Osteoblast (primary cell): ENCODE results near the gene CPNE4. TPM values are rescaled to one million over a fixed set of nuclear protein-coding genes. Genes with fewer than 3 reads are reported as not detected.

ENCODE experiments used
- DNase-seq: peaks from one replicate; pipeline ENCODE4 v3.0.0; 2011; ENCODE audit warnings: low spot score, mixed read lengths; ENCODE audit not compliant: insufficient read length; ENCODE audit errors: missing footprints
- H2AFZ ChIP-seq: 2 replicates; pipeline ENCODE4 v1.6.0; 2011; ENCODE audit warnings: mild to moderate bottlenecking, low read length
- H3K27ac ChIP-seq: 2 replicates; pipeline ENCODE4 v1.5.1; 2011; ENCODE audit warnings: mild to moderate bottlenecking, low read depth, low read length, moderate library complexity
- H3K27me3 ChIP-seq: 2 replicates; pipeline ENCODE4 v1.6.0; 2012; ENCODE audit warnings: mild to moderate bottlenecking, control low read depth, inconsistent platforms, low read length, moderate library complexity; ENCODE audit not compliant: insufficient read depth
- H3K36me3 ChIP-seq: 2 replicates; pipeline ENCODE4 v1.5.1; 2011; ENCODE audit warnings: mild to moderate bottlenecking, low read length, control low read depth, moderate library complexity; ENCODE audit not compliant: insufficient read depth
- H3K4me1 ChIP-seq: 2 replicates; pipeline ENCODE4 v1.5.1; 2011; ENCODE audit warnings: mild to moderate bottlenecking, low read length, control low read depth, moderate library complexity; ENCODE audit not compliant: insufficient read depth
- H3K4me2 ChIP-seq: 2 replicates; pipeline ENCODE4 v1.6.0; 2011; ENCODE audit warnings: mild to moderate bottlenecking, low read length; ENCODE audit not compliant: insufficient read depth
- H3K4me3 ChIP-seq: fragments of 200-600 bp; sonication (generic); 3 replicates; pipeline ENCODE4 v1.5.1; 2012; ENCODE audit warnings: mild to moderate bottlenecking, low read length, inconsistent platforms; ENCODE audit not compliant: insufficient read depth
- H3K79me2 ChIP-seq: 2 replicates; pipeline ENCODE4 v1.6.0; 2012; ENCODE audit warnings: mild to moderate bottlenecking, low read length, control low read depth, inconsistent platforms; ENCODE audit not compliant: insufficient read depth
- H3K9me3 ChIP-seq: 2 replicates; pipeline ENCODE4 v1.5.1; 2011; ENCODE audit warnings: low read depth, low read length, control low read depth
- H4K20me1 ChIP-seq: 2 replicates; pipeline ENCODE4 v1.6.0; 2012; ENCODE audit warnings: mild to moderate bottlenecking, low read length, control low read depth; ENCODE audit not compliant: insufficient read depth
- CTCF ChIP-seq: IDR thresholded peaks from 2 replicates; pipeline ENCODE4 v1.5.1; 2011; ENCODE audit warnings: mild to moderate bottlenecking, low read depth, low read length, moderate library complexity; ENCODE audit errors: extremely low read depth
- total RNA-seq: library from RNA; depleted of rRNA; stranded (reverse); fragments of >200 nt; gene quantifications from 2 replicates; pipeline ENCODE4 v1.2.3, GENCODE V29; 2012

The CPNE4 gene
- total RNA-seq, 1 donor: not detected

GRCh38 chr3:131530388-131530787 lies 504.4 kb downstream of the CPNE4 start:
- Histone ChIP-seq H3K9me3 (no peaks in the 10 kb centered on the region), H3K36me3 (no peaks in the 10 kb centered on the region), H3K27ac (no peak overlapping the region), H2AFZ (no peak overlapping the region), H3K27me3 (peaks cover 7% of the 10 kb centered on the region), H3K4me2 (no peak overlapping the region), H3K79me2 (no peaks in the 10 kb centered on the region), H3K4me1 (no peaks in the 10 kb centered on the region), H3K4me3 (no peak overlapping the region), H4K20me1 (no peaks in the 10 kb centered on the region)
- DNase-seq: no peak
- no peak for TF ChIP-seq CTCF

GRCh38 chr3:131526801-131527347 lies 507.9 kb downstream of the CPNE4 start:
- no peak overlapping the region for H3K27ac ChIP-seq
- H3K4me1 ChIP-seq: no peaks in the 10 kb centered on the region
- no peaks in the 10 kb centered on the region for H4K20me1 ChIP-seq
- peak overlapping the region; percentile 53 for H2AFZ ChIP-seq
- H3K4me3 ChIP-seq: peak overlapping the region; percentile 69
- no peaks in the 10 kb centered on the region for H3K79me2 ChIP-seq
- no peaks in the 10 kb centered on the region for H3K36me3 ChIP-seq
- H3K4me2 ChIP-seq: peak overlapping the region; percentile 58
- peaks cover 9% of the 10 kb centered on the region for H3K27me3 ChIP-seq
- H3K9me3 ChIP-seq: no peaks in the 10 kb centered on the region
- TF ChIP-seq CTCF: peak; percentile 45
- DNase-seq: peak; percentile 57

GRCh38 chr3:131518680-131519079 lies 516.1 kb downstream of the CPNE4 start:
- TF ChIP-seq CTCF: no peak
- H3K27ac ChIP-seq: no peak overlapping the region
- H4K20me1 ChIP-seq: no peaks in the 10 kb centered on the region
- H3K36me3 ChIP-seq: no peaks in the 10 kb centered on the region
- H3K27me3 ChIP-seq: no peaks in the 10 kb centered on the region
- DNase-seq: no peak
- no peak overlapping the region for H3K4me2 ChIP-seq
- H3K79me2 ChIP-seq: no peaks in the 10 kb centered on the region
- H3K4me3 ChIP-seq: no peak overlapping the region
- H2AFZ ChIP-seq: no peak overlapping the region
- H3K4me1 ChIP-seq: no peaks in the 10 kb centered on the region
- H3K9me3 ChIP-seq: no peaks in the 10 kb centered on the region

- H3K4me2 ChIP-seq: no peak overlapping the region
- H3K4me3 ChIP-seq: no peak overlapping the region
- no peak overlapping the region for H3K27ac ChIP-seq
- H4K20me1 ChIP-seq: no peaks in the 10 kb centered on the region
- H3K27me3 ChIP-seq: no peaks in the 10 kb centered on the region
- DNase-seq: no peak
- peaks cover 21% of the 10 kb centered on the region for H3K4me1 ChIP-seq
- H3K79me2 ChIP-seq: peaks cover 31% of the 10 kb centered on the region
- peaks cover 7% of the 10 kb centered on the region for H3K36me3 ChIP-seq
- no peaks in the 10 kb centered on the region for H3K9me3 ChIP-seq
- no peak overlapping the region for H2AFZ ChIP-seq
- no peak for TF ChIP-seq CTCF
Observed at GRCh38 chr3:131505421-131505820, 529.4 kb downstream of the CPNE4 start.
